D721Med (cell line): ENCODE data around the gene NACA.
A peak's percentile ranks its signal among the peaks of the same experiment; 100 is the strongest.

ENCODE experiments used
- DNase-seq: peaks from one replicate; pipeline ENCODE4 v3.0.0; 2011; ENCODE audit warnings: low spot score; ENCODE audit not compliant: insufficient read length
- FAIRE-seq: peaks from 2 replicates; lab custom pipeline; 2011; peaks lifted over from hg19 to GRCh38; lab: Jason Lieb, UNC
- CTCF ChIP-seq: IDR thresholded peaks from 2 replicates; pipeline ENCODE4 v1.5.1; 2012; ENCODE audit warnings: mild to moderate bottlenecking, control low read depth; ENCODE audit not compliant: insufficient read depth; ENCODE audit errors: missing control alignments

Gene NACA

GRCh38 chr12:56724972-56725722 lies at the start of gene NACA:
Gene NACA, minus strand, starts transcription at chr12:56725299. Its CDS starts 778 bp downstream, at chr12:56724521.
- DNase-seq: peak; percentile 92
- FAIRE-seq: no peak
- no peak for TF ChIP-seq CTCF

DNA sequence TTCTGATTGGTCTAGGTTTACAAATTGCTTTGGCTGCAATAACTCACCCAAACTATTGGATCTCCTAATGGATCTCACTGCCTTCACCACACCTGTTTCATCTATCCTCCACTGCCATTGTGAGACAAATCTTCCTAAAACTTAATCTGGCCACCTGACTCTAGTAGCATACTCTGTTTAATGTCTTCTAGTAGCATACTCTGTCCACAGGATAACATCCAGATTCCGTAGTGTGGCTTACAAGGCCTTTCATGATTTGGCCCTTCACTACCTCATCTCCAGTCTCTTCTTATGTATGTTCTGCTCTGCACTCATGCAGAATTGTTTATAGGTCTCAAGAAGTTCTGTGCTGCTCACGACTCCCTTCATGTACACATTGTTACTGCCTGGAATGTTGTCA lies 48.0 kb upstream of the NACA start:
- TF ChIP-seq CTCF: no peak
- DNase-seq (no peak), FAIRE-seq (no peak)

DNA sequence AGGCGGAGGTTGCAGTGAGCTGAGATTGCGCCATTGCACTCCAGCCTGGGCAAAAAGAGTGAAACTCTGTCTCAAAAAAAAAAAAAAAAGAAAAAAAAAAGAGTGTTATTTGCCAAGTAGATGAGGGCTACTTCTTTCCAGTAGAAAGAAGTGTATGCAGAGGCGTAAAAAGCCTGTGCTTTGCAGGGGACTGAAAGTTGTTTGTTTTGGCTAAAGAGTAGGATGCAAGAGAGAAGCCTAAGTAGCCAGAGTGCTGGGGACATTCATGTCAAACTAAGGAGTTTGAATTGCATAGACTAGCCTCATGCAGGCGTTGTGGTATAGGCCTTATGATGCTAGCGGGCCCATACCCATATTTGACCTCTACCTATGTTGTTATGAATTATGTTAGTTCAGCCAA lies 47.5 kb upstream of the NACA start:
- FAIRE-seq: no peak
- TF ChIP-seq CTCF: no peak
- DNase-seq: no peak

GRCh38 chr12:56769868-56770267 lies 44.8 kb upstream of the NACA start:
- FAIRE-seq (no peak), DNase-seq (no peak)
- no peak for TF ChIP-seq CTCF

GRCh38 chr12:56768424-56768823 lies 43.3 kb upstream of the NACA start:
- FAIRE-seq (no peak), DNase-seq (no peak)
- TF ChIP-seq CTCF: no peak

GRCh38 chr12:56766535-56766934 lies 41.4 kb upstream of the NACA start:
- no peak for FAIRE-seq
- DNase-seq: no peak
- TF ChIP-seq CTCF: no peak
